ENCODE results near the gene CREB5.

The CREB5 gene

GRCh38 chr7:28874001-28874400, 461.7 kb downstream of the CREB5 start:
- no peak for DNase-seq

All from EL (cell line).